Measurements from ENCODE around the gene DYRK2.

Gene DYRK2

DNA sequence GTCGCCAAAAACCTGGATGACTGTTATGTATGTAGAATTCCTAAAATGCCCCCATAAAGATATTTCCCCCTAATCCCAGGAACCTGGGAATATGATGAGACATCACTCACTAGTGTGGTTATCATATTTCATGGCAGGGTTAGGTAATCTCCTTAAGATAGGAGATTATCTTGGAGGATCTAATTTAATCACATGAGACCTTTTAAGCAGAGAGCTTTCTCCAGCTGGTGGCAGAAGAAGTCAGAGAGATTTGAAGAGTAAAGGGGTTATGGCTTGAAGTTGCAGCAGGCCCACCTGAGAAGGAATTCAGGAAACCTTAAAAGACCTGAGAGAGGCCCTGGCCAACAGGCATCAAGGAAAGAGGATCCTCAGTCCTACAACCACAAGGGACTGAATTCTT lies 53.6 kb downstream of the DYRK2 start:
- no peak for DNase-seq (ENCODE audit: low read depth in 2 of 2)

DNA sequence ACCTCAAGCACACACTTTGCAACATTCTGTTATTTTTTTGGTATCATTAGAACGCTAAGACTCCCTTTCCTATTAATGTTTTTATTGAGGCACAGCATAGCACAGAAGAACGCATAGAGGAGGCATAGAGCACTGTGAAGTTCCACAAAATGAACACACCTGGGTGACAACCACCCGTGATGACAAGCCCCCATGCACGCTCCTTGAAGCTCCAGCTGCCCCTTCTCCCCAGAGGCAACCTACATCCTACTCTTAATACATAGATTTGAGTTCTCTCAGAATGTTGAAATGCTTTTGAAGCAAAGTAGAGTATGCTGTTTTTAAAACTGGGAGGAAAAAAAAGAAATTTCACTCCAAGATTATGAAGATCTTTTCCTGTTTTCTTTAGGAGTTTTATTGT lies 55.5 kb downstream of the DYRK2 start:
- no peak for DNase-seq (ENCODE audit: low read depth in 2 of 2)

DNA sequence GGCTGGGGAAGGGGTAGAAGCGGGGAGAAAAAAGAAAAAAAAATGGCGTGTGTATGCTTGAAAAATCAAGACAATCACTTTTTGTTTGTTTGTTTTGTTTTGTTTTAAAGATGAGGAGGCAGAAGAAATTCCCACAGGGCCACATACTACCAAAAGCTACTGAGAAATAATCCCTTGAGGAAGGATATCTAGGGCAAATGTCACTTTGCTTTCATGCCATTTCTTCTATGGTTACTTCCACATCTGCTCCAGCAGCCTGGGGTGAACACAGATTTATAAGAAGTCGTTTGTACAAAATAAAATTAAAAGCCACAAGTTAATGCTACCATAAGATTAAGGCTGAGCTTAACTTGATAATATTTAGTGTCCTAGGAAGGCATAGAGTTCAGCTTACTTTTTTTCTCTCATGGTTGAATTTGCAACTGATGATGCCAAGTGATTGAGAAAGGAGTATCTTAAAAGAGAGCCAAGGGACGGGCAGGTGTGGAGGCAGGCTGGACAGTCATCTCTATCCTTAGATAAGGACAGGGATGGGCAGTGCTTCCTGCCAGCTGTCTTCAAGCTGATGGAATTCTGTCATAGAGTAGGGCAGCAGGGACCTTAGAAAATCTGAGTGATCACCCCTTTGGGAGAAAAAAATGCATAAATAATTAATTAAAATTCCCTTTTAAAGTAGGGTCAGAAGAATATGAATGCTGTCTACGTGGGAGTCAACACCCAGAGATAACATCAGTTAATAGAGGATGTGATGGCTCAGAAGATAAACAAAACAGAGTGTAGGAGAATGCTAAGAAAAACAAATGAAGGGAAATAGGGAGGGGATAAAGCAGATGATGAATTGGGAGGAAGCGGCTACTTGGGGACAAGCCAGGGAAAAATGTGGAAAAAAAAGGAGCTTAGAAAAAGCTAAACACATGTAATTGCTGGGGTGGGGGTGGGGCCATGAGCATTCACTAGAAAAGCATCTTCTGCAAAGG lies 57.1 kb downstream of the DYRK2 start:
- no peak for DNase-seq (ENCODE audit: low read depth in 2 of 2)

DNA sequence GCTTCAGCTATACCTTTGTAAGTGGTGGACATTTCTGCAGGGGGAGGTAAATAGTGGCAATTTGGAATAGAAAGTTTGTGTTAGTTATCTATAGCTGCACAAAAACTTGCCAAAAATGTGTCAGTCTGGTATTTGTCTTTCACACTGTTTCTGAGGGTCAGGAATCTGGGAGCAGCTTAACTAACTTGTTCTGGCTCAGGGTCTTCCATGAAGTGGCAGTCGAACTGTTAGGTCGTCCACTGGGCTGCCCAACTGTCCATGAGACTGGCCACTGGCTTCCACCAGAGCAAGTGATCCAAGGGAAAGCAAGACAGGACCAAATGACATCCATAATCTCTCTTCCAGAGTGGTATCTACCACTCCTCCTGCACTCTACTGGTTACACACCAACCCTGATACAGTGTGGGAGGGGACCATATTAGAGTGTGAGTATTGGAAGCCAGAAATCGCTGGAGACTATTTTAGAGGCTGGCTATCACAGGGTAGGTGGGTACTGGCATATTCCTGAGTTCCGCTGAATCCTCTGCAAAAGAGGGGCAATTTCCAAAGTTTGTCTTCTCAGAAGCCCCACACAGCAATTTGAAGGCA lies 60.9 kb downstream of the DYRK2 start:
- no peak for DNase-seq (ENCODE audit: low read depth in 2 of 2)

DNA sequence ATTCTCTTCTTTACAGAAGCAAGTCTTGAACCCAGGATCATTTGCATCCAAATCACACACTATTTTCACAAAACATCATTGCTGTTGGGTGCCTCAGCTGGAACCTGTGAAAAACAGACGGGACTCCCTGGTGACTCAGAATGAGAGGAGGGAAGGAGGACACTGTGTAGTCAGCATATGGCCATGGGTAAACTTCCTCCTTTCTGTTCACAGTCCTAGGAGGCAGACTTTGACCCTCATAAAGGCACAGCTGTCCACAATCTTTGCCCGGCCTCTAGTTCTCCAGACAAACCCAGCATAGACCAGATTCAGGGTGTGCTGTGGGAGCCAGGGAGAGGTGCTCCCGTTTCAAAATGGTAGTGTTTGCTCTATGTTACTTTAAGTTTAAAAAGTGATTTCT lies 62.0 kb downstream of the DYRK2 start:
- DNase-seq (ENCODE audit: low read depth in 2 of 2) = no peak

DNA sequence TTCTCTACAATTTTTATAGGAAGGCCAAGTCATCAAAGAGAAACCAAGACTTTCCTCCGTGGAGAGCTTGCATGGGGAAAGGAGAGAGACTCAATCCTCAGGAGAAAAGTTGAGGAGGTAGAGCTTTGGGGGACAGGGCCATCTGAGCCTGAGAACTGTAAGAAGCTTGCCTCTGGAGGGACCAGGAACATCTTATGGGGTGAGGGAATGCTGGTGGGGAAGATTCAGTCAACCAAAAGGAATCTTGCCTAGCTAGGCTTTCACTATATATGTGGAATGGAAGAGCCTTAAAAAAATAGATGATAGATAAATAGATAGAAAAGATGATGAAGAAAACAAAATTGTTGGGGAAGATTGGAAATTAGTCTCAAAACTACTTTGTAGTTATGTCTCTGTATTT lies 63.5 kb downstream of the DYRK2 start:
- no peak for DNase-seq (ENCODE audit: low read depth in 2 of 2)

DNA sequence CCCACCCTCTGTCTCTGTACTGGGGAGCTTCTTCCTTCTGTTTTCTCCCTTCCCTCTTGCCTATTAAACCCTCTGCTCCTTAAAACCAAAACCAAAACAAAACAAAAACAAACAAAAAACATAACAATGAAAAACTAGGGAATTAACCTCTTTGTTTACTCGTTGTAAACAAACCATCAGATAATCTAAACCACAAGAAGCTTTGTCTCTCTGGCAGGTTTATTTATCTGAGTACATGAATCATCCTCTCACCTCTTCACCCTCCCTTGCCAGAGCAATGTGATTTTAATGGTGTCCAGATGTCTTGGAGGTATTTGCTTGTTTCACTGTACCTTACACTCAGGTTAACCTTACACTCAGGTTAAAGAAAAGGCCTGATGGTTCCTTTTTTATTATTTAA lies 66.1 kb downstream of the DYRK2 start:
- no peak for DNase-seq (ENCODE audit: low read depth in 2 of 2)
